NCI-H187 treated with DMSO at 0.1 percent for 48 hours (cell line): ENCODE measurements around the gene CCSAP.

Source experiments
- DNase-seq: peaks from one replicate; lab custom pipeline; 2025; lab: John Stamatoyannopoulos, UW

The CCSAP gene

DNA sequence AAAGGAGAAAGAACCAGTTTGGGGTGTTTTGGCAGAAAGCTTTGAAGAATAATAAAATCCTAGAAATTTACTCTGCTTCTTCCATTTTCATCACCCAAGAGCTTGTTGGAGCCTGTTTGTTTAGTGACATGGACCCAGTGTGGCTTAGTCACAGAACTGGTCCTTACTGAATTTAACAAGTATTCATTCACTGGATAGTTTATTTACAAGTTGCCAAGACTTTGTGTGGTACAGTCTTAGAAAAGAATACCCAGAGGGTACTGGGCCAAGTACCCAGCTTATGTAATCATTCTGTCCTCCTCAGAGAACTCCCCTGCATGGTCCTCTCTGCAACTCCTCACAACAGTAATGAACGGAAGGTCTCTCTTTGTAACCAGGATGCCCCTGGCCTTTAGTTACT is 55.6 kb downstream of the CCSAP start:
- no peak for DNase-seq

DNA sequence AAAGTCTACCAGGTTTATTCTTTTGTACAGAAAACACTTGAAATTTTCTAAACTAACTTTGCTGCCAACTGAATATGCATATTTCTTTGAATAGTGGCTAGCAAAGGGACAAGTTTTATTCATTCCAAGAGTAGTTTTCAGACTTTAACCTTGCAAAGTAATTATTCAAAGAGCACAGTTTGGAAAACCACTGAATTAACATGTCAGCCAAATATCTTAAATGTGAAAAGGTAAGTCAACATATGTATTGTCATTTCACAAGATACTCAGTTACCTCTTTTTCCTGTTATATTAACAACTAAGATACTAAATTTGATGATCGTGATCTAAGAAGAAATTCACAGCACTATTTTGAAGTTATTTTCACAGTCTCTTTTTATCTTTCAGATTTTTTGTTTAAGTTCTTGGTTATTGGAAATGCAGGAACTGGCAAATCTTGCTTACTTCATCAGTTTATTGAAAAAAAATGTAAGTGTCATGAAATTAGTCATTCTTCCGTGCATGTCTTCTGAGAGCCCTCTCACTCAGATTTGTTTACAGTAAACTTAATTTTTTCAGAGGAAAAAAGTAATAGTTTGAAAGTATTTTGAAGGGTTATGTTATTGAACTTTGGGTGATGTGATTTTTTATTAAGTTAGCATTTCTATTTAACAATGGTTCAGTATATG is 56.6 kb downstream of the CCSAP start:
- DNase-seq, result no peak

DNA sequence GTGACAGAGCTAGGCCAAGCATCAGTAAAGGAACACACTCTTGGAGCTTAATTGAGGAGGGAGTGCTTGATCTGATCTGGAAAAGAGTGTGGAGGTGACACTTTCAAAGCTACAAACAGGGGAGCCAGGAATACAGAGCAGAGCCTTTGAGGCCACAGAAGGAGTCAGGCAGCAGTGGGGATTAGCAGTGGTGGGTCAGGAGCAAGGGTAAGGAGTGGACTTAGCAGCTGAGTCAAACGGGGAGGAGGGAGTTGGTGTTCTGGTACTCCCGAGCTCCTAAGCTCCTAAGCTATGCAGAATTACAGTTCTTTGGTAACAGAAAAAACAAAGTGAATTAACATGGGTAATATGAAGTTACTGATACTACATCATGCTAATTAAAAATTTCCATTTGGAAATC is 57.4 kb downstream of the CCSAP start:
- DNase-seq, result no peak

DNA sequence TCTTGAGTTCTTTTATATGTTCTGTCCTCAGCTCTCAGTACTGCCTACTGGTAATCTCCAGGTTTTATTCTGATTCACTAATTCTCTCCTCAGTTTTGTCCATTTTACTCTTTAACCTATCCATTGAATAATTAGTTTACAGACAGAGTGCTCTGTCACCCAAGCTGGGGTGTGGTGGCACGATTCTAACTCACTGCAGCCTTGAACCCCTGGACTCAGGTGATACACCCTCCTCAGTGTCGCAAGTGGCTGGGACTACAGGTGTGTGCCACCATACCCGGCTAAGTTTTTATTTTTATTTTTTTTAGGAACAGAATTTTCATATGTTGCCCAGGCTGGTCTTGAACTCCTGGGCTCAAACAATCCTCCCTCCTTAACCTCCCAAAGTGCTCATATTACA is 58.0 kb downstream of the CCSAP start:
- no peak for DNase-seq

DNA sequence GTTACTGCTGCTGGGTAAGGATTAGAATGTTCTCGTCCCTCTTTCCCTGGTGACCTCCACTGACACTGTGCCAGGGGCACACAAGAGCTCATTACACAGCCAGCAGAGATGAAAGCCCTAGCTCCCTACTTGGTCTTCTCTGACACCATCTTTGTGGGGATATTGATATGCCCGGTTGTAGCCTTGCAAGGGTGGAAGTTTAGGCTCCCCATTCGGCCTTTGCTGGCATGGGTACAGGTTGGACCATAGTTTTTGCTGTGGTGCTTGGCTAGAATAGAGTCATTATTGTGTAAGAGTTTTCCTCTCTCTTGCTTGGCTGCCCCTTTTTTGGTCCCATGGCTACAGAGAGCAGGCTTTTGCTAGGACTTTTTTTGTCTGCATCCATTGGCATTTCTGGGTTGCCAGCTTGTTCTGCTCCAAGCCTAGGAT is 59.6 kb downstream of the CCSAP start:
- DNase-seq, result no peak

DNA sequence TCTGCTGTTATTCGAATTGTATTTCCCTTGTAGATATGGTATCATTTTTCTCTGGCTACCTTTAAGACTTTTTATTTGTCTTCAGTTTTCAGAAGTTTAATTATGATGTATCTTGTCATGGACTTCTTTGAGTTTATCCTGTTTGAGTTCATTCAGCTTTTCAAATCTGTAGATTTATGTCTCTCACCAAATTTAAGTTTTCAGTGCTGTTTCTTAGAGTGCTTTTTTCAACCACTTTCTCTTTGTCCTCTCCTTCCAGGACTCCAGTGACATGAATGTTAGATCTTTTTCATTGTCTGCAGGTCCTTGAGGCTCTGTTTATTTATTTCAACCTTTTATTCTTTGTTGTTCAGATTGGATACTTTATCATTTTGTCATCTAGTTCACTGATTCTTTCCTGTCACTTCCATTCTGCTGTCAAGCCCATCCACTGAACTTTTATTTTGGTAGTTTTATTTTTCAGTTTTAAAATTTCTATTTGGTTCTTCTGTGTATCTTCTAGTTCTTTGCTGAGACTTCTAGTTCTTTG is 60.5 kb downstream of the CCSAP start:
- no peak for DNase-seq

DNA sequence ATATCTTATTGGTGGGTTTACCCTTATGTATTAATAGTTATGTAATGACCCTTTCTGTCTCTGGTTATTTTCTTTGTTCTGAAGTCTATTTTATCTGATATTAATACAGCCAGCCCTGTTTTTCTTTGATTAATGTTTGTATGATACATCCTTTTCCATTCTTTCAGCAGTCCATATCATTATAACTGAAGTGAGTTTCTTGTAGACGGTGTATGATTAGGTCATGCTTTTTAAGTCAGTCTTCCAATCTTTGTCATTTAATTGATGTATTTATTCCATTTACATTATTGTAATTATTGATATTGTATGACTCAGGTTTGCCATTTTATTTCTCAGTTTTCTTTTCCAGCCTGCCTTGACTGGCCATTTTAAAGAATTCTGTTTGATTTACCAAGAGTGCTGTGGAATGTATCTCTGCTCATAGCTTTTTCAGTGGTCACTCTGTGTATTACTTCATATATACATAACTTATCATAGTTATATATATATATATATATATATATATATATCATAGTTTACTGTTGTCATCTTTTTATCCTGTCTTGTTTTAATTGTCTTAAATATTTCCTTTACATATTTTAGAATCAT is 61.4 kb downstream of the CCSAP start:
- DNase-seq, result no peak

DNA sequence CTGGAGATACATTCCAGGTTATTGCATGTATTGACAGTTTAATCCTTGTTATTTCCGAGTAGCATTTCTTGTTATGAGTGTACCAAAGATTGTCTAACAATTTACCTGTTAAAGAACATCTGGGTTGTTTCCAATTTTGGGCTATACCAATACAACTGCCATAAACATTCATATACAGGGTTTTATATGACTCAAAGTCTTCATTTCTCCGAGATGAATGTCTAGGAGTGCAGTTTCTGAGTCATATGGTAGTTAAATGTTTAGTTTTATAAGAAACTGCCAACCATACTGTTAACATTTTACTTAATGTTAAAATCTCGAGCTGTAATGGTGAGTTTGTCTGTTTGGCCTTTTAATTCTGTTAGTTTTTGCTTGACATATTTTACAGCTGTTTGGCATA is 61.9 kb downstream of the CCSAP start:
- no peak for DNase-seq

DNA sequence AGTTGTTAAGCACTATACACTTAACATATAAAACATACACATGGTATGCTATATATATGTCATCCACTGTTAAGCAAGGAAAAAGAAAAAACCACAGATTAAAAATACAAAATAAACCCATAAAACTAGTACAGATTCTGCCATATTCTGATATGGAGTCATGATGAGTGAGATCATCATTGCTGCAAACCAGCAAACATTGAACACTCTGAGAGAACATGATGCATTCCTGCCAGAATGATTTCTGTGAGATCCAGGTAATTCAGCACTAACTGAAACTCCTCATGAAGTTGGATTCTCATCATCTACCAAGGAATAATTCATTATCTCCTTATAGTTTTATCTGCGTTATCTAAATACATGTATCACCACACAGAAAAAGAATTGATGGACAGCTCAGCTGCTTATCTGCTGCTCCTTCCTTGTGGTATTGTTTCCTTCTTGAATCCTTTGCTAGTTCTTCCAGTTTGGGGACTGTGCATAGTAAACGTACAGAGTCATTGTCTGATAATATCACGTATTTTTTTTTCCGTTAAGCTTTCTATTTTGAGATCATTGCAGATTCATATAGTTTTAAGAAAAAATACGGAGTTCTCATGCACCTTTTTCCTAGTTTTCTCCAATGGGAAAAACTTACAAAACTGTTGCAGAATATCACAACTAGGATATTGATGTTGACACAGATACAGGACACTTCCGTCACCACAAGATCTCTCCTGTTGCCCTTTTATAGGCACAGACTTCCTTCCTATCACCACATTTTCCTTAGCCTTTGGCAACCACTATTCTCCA is 62.6 kb downstream of the CCSAP start:
- DNase-seq, result no peak

DNA sequence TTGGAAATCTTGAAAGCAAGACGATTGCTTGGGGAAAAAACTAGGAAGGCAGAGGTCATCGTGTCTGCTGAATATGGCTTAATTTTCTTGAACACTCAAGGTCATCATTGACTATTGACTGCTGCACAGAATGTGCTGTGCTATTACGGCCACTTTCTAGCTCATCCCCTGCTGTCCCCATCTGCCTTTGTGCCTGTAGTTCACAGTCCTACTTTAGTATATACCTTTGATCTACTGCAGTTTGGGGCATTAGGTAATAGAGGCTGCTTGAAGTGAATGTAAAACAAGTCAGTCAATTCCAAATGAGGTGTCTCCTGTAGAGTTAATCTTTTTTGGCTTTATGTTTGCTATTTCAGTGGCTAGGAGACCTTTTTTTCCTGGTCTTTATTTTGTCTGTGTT is 63.6 kb downstream of the CCSAP start:
- DNase-seq, result no peak

DNA sequence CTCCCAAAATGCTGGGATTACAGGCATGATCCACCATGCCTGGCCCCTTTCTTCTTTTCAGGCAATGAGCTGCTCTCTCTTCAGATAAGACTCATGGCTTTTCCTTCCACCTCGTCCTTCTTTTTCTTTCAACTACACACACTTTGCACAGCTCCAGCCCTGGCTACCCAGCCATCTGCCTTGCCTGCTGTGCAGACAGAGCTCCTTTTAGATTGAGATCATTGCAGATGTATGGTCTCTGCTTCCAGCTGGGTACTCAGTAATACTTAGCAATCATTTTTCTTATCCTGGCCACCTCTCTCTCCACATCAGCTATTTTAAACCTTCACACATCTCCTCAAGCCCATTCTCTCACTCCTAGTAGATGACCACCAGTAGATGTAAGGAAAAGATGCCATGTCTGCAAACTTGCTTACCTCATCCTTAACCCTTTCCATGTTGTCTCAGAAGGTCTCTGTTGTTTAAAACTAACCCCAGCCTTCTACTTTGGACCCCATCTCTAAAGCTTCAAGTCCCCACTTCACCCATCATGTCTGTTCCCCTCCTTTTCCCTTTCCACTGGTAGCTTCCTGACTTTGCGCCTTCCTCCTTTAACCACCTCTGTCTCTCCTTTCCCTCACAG is 64.6 kb downstream of the CCSAP start:
- no peak for DNase-seq

DNA sequence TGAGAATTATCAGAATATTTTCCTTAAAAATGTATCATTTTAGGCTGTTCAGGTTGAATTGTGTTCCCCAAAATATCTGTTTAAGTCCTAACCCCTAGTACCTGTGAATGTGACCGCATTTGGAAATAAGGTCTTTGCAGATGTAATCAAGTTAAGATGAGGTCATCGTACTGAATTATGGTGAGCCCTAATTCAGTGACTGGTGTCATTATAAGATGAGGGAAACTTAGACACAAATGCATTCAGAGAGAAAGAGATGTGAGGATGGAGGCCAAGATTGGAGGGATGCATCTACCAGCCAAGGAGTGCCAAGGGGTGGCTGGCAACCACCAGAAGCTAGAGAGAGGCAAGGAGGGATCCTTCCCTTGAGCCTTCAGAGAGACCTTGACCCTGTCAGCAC is 67.8 kb downstream of the CCSAP start:
- DNase-seq, result no peak

DNA sequence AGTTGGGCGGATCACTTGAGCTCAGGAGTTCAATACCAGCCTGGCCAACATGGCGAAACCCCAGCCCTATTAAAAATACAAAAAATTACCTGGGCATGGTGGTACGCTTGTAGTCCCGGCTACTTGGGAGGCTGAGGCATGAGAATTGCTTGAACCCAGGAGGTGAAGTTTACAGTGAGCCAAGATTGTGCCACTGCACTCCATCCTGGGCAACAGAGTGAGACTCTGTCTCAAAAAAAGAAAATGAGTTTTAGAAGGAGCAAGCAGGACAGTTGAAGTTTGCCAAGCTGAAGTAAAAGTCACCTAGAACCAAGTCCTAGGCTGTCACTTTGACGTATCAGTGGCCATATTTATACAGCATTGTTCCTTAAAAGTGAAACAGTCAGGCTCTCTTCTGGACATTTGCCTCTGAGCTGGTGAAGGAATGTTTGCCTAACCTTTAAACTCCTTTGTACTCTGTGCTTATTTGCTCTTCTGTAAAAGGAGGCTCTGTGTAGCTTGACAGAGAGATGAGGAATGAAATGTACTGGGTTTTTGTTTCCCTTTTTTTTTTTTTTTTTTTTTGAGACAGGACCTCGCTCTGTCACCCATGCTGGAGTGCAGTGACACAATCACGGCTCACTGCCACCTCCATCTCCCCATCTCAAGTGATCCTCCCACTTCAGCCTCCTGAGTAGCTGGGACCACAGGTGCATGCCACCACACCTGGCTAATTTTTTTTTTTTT is 69.2 kb downstream of the CCSAP start:
- DNase-seq, result no peak

DNA sequence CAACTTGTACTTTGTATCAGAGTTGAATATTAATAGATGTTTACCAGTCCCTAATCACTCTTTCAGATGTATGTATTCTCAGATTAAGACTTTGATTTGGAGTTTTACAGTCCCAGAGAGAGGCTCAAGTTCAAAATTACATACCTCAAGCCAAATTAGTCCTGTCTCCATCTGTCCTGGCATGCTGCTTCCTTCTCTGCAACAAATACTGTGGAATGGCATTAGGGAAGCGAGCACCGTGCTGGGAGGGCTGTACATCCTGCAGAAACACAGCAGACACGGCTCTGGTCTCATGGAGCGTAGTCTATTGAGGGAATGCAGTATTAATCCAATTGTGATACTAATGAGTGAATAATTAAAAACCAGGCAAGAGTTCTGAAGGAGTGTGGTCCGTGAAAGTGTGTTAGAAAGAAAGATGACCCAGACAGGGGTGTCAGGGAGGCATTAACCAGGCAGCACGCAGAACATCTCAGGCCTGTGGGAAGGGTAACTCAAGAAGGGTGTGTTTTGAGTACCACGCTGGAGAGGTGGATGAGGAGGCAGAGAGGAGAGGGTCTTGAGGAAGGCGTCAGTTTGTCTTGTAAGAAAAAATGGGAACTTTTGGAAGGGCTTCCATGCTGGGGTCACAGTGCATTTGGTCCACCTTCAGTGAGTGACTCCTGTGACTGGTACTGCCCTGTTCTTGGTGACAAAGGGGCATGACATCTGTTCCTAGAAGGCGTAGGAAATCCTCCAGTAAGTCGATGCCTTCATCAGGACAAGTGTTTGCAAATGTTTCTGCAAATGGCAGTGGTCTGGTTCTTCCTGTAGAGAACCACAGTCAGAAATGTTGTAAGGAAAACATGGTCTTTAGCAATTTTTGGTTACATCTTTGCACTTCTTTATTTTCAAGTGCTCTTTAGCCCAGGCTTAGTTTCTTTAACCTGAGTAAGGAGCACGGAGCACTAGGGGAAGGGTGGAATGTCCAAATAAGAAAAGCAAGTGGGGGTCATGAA is 70.4 kb downstream of the CCSAP start:
- no peak for DNase-seq

DNA sequence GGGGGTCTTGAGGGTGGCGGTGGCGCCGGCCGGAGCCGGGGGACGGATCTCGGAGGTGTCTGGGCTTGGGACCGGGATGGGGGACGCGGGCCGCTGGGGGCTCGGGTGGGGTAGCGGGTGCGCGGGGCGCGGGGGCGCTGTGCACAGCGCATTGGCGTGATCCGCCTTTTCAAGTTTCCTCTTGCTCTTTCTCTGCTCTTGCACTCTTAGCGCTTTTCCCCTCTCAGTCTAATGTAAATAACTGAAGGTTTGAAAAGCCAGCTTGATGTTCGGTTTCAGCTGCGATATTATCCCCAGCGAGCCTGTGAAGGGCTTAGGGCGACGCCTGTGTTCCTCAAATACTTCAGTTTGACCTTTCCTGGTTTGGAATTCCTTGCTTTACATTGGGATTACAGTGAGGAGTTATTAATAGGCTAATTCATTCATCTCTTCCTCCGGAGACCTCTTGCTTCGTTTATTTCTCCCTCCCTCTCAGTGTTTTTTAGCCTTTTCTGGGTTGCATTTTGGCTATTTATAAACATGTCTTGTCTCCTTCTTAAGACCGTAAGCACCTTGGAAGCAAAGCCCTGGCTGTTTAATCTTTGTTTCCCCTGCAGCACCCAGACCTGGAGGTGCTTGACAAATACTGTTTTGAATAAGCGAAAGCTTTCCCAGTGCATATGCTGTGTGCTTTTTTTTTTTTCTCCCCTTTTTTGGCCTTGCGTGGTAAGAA is 71.2 kb downstream of the CCSAP start:
- DNase-seq, result no peak
